BLaER1 (cell line): Measurements from ENCODE around the gene CAPN1.
"Not testable (repeated sequence)": the region's sequence is repeated elsewhere in the genome, so short reads cannot be mapped to it uniquely, and the experiment has no call there.

Experiments used
- H3K27ac ChIP-seq: shearing (Covaris generic); formaldehyde crosslinking; 2 replicates; pipeline ENCODE4 v1.8.1; 2022
- H3K27me3 ChIP-seq: shearing (Covaris generic); formaldehyde crosslinking; 2 replicates; pipeline ENCODE4 v1.8.1; 2022
- H3K36me3 ChIP-seq: shearing (Covaris generic); formaldehyde crosslinking; 2 replicates; pipeline ENCODE4 v1.8.1; 2022
- H3K4me1 ChIP-seq: shearing (Covaris generic); formaldehyde crosslinking; 2 replicates; pipeline ENCODE4 v1.8.1; 2022
- H3K4me2 ChIP-seq: shearing (Covaris generic); formaldehyde crosslinking; 2 replicates; pipeline ENCODE4 v1.8.1; 2022
- H3K4me3 ChIP-seq: shearing (Covaris generic); formaldehyde crosslinking; 2 replicates; pipeline ENCODE4 v1.8.1; 2022
- H3K9ac ChIP-seq: shearing (Covaris generic); formaldehyde crosslinking; 2 replicates; pipeline ENCODE4 v1.8.1; 2022
- H3K9me3 ChIP-seq: shearing (Covaris generic); formaldehyde crosslinking; 2 replicates; pipeline ENCODE4 v1.8.1; 2022
- H4K20me1 ChIP-seq: shearing (Covaris generic); formaldehyde crosslinking; 2 replicates; pipeline ENCODE4 v1.8.1; 2022
- Cebpa-rat ChIP-seq: shearing (Covaris generic); IDR thresholded peaks from 2 replicates; pipeline ENCODE4 v1.8.1; 2022

The CAPN1 gene

GRCh38 chr11:65157336-65157735 is 24.4 kb upstream of the CAPN1 start:
- Histone ChIP-seq H3K27ac (no peak overlapping the region), H3K9ac (no peak overlapping the region), H4K20me1 (no peaks in the 10 kb centered on the region), H3K36me3 (no peaks in the 10 kb centered on the region), H3K27me3 (no peaks in the 10 kb centered on the region), H3K4me2 (no peak overlapping the region), H3K4me1 (no peaks in the 10 kb centered on the region), H3K4me3 (no peak overlapping the region), H3K9me3 (no peaks in the 10 kb centered on the region)
- no peak for TF ChIP-seq Cebpa-rat

- H3K9ac ChIP-seq: no peak overlapping the region
- H3K4me1 ChIP-seq: no peaks in the 10 kb centered on the region
- no peak for TF ChIP-seq Cebpa-rat
- no peak overlapping the region for H3K27ac ChIP-seq
- H3K4me2 ChIP-seq: no peak overlapping the region
- H3K36me3 ChIP-seq: no peaks in the 10 kb centered on the region
- H3K9me3 ChIP-seq: no peaks in the 10 kb centered on the region
- no peaks in the 10 kb centered on the region for H4K20me1 ChIP-seq
- no peaks in the 10 kb centered on the region for H3K27me3 ChIP-seq
- H3K4me3 ChIP-seq: no peak overlapping the region
Measured at GRCh38 chr11:65159012-65159411, 22.7 kb upstream of the CAPN1 start.

- Histone ChIP-seq H3K4me1 (no peaks in the 10 kb centered on the region), H3K27me3 (no peaks in the 10 kb centered on the region), H3K4me3 (no peak overlapping the region), H4K20me1 (no peaks in the 10 kb centered on the region), H3K4me2 (no peak overlapping the region), H3K9me3 (no peaks in the 10 kb centered on the region), H3K9ac (no peak overlapping the region), H3K36me3 (no peaks in the 10 kb centered on the region), H3K27ac (no peak overlapping the region)
- TF ChIP-seq Cebpa-rat: no peak
Measured at GRCh38 chr11:65160643-65161042, 21.1 kb upstream of the CAPN1 start.

GRCh38 chr11:65163684-65164083 is 18.0 kb upstream of the CAPN1 start:
- Histone ChIP-seq H3K36me3 (no peaks in the 10 kb centered on the region), H3K9me3 (no peaks in the 10 kb centered on the region), H3K4me2 (no peak overlapping the region), H3K9ac (no peak overlapping the region), H3K4me3 (no peak overlapping the region), H4K20me1 (no peaks in the 10 kb centered on the region), H3K27ac (no peak overlapping the region), H3K4me1 (no peaks in the 10 kb centered on the region), H3K27me3 (no peaks in the 10 kb centered on the region)
- TF ChIP-seq Cebpa-rat: no peak

- H3K27ac ChIP-seq: no peak overlapping the region
Measured at GRCh38 chr11:65165410-65166317, 16.1 kb upstream of the CAPN1 start.

GRCh38 chr11:65166893-65167292 is 14.8 kb upstream of the CAPN1 start:
- Histone ChIP-seq H3K9me3 (no peaks in the 10 kb centered on the region), H3K36me3 (no peaks in the 10 kb centered on the region), H4K20me1 (no peaks in the 10 kb centered on the region), H3K4me1 (peaks cover 25% of the 10 kb centered on the region; the same call in 1 of the 2 replicates), H3K27ac (no peak overlapping the region), H3K27me3 (no peaks in the 10 kb centered on the region), H3K4me2 (no peak overlapping the region), H3K4me3 (no peak overlapping the region), H3K9ac (no peak overlapping the region)
- TF ChIP-seq Cebpa-rat: no peak

More at GRCh38 chr11:65165410-65166317, 16.1 kb upstream of the CAPN1 start:
- TF ChIP-seq Cebpa-rat: no peak
- no peaks in the 10 kb centered on the region for H3K36me3 ChIP-seq
- no peaks in the 10 kb centered on the region for H3K9me3 ChIP-seq
- H4K20me1 ChIP-seq: no peaks in the 10 kb centered on the region
- H3K4me2 ChIP-seq: no peak overlapping the region
- no peaks in the 10 kb centered on the region for H3K27me3 ChIP-seq
- peaks cover 17% of the 10 kb centered on the region; the same call in 1 of the 2 replicates for H3K4me1 ChIP-seq
- H3K9ac ChIP-seq: no peak overlapping the region
- H3K4me3 ChIP-seq: no peak overlapping the region

- Histone ChIP-seq H3K9me3 (no peaks in the 10 kb centered on the region), H3K27ac (no peak overlapping the region), H3K27me3 (no peaks in the 10 kb centered on the region), H4K20me1 (no peaks in the 10 kb centered on the region), H3K4me3 (no peak overlapping the region), H3K9ac (no peak overlapping the region), H3K4me1 (peaks cover 25% of the 10 kb centered on the region; the same call in 1 of the 2 replicates), H3K4me2 (no peak overlapping the region), H3K36me3 (no peaks in the 10 kb centered on the region)
- no peak for TF ChIP-seq Cebpa-rat
Measured at GRCh38 chr11:65167656-65168055, 14.1 kb upstream of the CAPN1 start.

- Histone ChIP-seq H3K4me1 (peaks cover 25% of the 10 kb centered on the region; the same call in 1 of the 2 replicates), H3K4me2 (no peak overlapping the region), H3K27me3 (no peaks in the 10 kb centered on the region), H3K4me3 (no peak overlapping the region), H4K20me1 (no peaks in the 10 kb centered on the region), H3K27ac (peak overlapping the region; percentile 55), H3K9ac (peak overlapping the region; percentile 12; the same call in 1 of the 2 replicates), H3K36me3 (no peaks in the 10 kb centered on the region), H3K9me3 (no peaks in the 10 kb centered on the region)
- TF ChIP-seq Cebpa-rat: no peak
Measured at GRCh38 chr11:65169164-65169641, 12.5 kb upstream of the CAPN1 start.

- Histone ChIP-seq H3K4me2 (peak within 1 kb of the TSS; percentile 33; the same call in 1 of the 2 replicates), H3K9me3 (no peaks in the 10 kb centered on the region), H4K20me1 (no peaks in the 10 kb centered on the region), H3K9ac (peak within 1 kb of the TSS; percentile 12; the same call in 1 of the 2 replicates), H3K4me1 (peaks cover 25% of the 10 kb centered on the region; the same call in 1 of the 2 replicates), H3K27me3 (no peaks in the 10 kb centered on the region), H3K4me3 (no peak within 1 kb of the TSS), H3K36me3 (no peaks in the 10 kb centered on the region), H3K27ac (peak within 1 kb of the TSS; percentile 55)
- no peak for TF ChIP-seq Cebpa-rat
Measured at GRCh38 chr11:65170058-65170534, 11.6 kb upstream of the CAPN1 start, which contains the start of gene SPDYC. SPDYC (plus strand) TSS chr11:65170233; CDS start chr11:65171358, 1,125 bp downstream.

- peaks cover 25% of the 10 kb centered on the region; the same call in 1 of the 2 replicates for H3K4me1 ChIP-seq
- H3K27me3 ChIP-seq: no peaks in the 10 kb centered on the region
- no peak overlapping the region for H3K27ac ChIP-seq
- no peak for TF ChIP-seq Cebpa-rat
- no peaks in the 10 kb centered on the region for H3K36me3 ChIP-seq
- no peak overlapping the region for H3K9ac ChIP-seq
- no peak overlapping the region for H3K4me3 ChIP-seq
- no peak overlapping the region for H3K4me2 ChIP-seq
- H3K9me3 ChIP-seq: no peaks in the 10 kb centered on the region
- H4K20me1 ChIP-seq: no peaks in the 10 kb centered on the region
Measured at GRCh38 chr11:65172600-65172999, 9.1 kb upstream of the CAPN1 start.

- H3K36me3 ChIP-seq, H3K27ac ChIP-seq, H3K4me3 ChIP-seq, H3K9ac ChIP-seq, H3K9me3 ChIP-seq, H3K27me3 ChIP-seq, H3K4me2 ChIP-seq, H4K20me1 ChIP-seq: not testable (repeated sequence)
- peaks cover 17% of the 10 kb centered on the region; the same call in 1 of the 2 replicates for H3K4me1 ChIP-seq
Measured at GRCh38 chr11:65174571-65175010, 7.1 kb upstream of the CAPN1 start.
